Keratinocyte (primary cell): ENCODE results near the gene PSMB5. TPM values are rescaled to one million over a fixed set of nuclear protein-coding genes. Genes with fewer than 3 reads are reported as not detected.

Experiments used
- DNase-seq: peaks from one replicate; pipeline ENCODE4 v3.0.0-alpha.2; 2011; ENCODE audit warnings: low read depth, missing footprints, low spot score
- FAIRE-seq: peaks from 2 replicates; lab custom pipeline; 2011; peaks lifted over from hg19 to GRCh38; lab: Jason Lieb, UNC
- H2AFZ ChIP-seq: 2 replicates; pipeline ENCODE4 v1.6.0; 2012; ENCODE audit warnings: low read length, control low read depth, inconsistent platforms; ENCODE audit not compliant: control insufficient read depth
- H3K27ac ChIP-seq: 2 replicates; pipeline ENCODE4 v1.5.1; 2011; ENCODE audit warnings: low read length; ENCODE audit not compliant: control insufficient read depth, insufficient read depth
- H3K27me3 ChIP-seq: 3 replicates; pipeline ENCODE4 v1.6.0; 2011; ENCODE audit warnings: low read length; ENCODE audit not compliant: control insufficient read depth, insufficient read depth; ENCODE audit errors: extremely low read depth
- H3K36me3 ChIP-seq, 2 experiments: 2 replicates in 1 of 2; 3 replicates in 1 of 2; pipeline ENCODE4 v1.5.1; 2011; ENCODE audit warnings: low read length in 2 of 2, mild to moderate bottlenecking in 1 of 2; ENCODE audit not compliant: control insufficient read depth in 2 of 2, insufficient read depth in 2 of 2; ENCODE audit errors: extremely low read depth in 1 of 2
- H3K4me1 ChIP-seq: 3 replicates; pipeline ENCODE4 v1.5.1; 2011; ENCODE audit warnings: low read length; ENCODE audit not compliant: control insufficient read depth, insufficient read depth; ENCODE audit errors: extremely low read depth
- H3K4me2 ChIP-seq: 3 replicates; pipeline ENCODE4 v1.6.0; 2011; ENCODE audit warnings: low read depth, low read length; ENCODE audit not compliant: control insufficient read depth, insufficient read depth; ENCODE audit errors: extremely low read depth
- H3K4me3 ChIP-seq, 3 experiments: fragments of 200-600 bp in 1 of 3; sonication (generic) in 1 of 3; 2 replicates in 2 of 3; 3 replicates in 1 of 3; pipeline ENCODE4 v1.5.1; 2011 to 2016; ENCODE audit warnings: low read length in 3 of 3, mild to moderate bottlenecking in 3 of 3, control low read depth in 2 of 3, inconsistent platforms in 1 of 3, low read depth in 1 of 3, mixed read lengths in 1 of 3, mixed run types in 1 of 3, moderate library complexity in 1 of 3; ENCODE audit not compliant: control insufficient read depth in 2 of 3, insufficient read depth in 2 of 3; ENCODE audit errors: extremely low read depth in 1 of 3
- H3K79me2 ChIP-seq: 2 replicates; pipeline ENCODE4 v1.6.0; 2012; ENCODE audit warnings: low read length; ENCODE audit not compliant: control insufficient read depth, insufficient read depth
- H3K9ac ChIP-seq: 3 replicates; pipeline ENCODE4 v1.6.0; 2011; ENCODE audit warnings: low read length; ENCODE audit not compliant: control insufficient read depth, insufficient read depth; ENCODE audit errors: extremely low read depth
- H3K9me1 ChIP-seq: 3 replicates; pipeline ENCODE4 v1.6.0; 2011; ENCODE audit warnings: low read length; ENCODE audit not compliant: control insufficient read depth, insufficient read depth; ENCODE audit errors: extremely low read depth
- H3K9me3 ChIP-seq: 2 replicates; pipeline ENCODE4 v1.5.1; 2012; ENCODE audit warnings: low read depth, low read length; ENCODE audit not compliant: control insufficient read depth
- H4K20me1 ChIP-seq: 3 replicates; pipeline ENCODE4 v1.6.0; 2011; ENCODE audit warnings: low read length; ENCODE audit not compliant: control insufficient read depth, insufficient read depth; ENCODE audit errors: extremely low read depth
- EZH2 ChIP-seq: IDR thresholded peaks from one replicate; pipeline ENCODE4 v1.6.1; 2012; ENCODE audit warnings: inconsistent platforms, mild to moderate bottlenecking, low read length, moderate library complexity
- dilution Hi-C: fragments of 300-500 bp; cut with MboI; formaldehyde crosslinking; loops from one replicate; pipeline ENCODE4 v1.7.0; 2020; ENCODE audit warnings: low sequenced_read_pairs; ENCODE audit not compliant: extremely low pct_ligation_motif_present
- polyA plus RNA-seq, 5 experiments: library from polyadenylated mRNA; depleted of rRNA in 3 of 5; stranded (reverse) in 3 of 5; stranded (forward) in 1 of 5; unstranded in 1 of 5; fragments of >200 nt; gene quantifications; 1 replicate in 1 of 5; 2 replicates in 3 of 5; 3 replicates in 1 of 5; pipeline versions ENCODE4 v1.2.1 to v1.2.3, GENCODE V29; 2011 to 2012; ENCODE audit warnings: missing spikeins in 2 of 5, low read depth in 1 of 5, low replicate concordance in 1 of 5
- TF ChIP-seq, protein P1 (sequence below), 3 experiments: IDR thresholded peaks in 1 of 3; conservative IDR thresholded peaks in 1 of 3; optimal IDR thresholded peaks in 1 of 3; 2 replicates in 2 of 3; 3 replicates in 1 of 3; pipeline versions ENCODE3 to v1.5.1; 2011; ENCODE audit warnings: low read length in 3 of 3, mild to moderate bottlenecking in 3 of 3, moderate library complexity in 2 of 3, control low read depth in 1 of 3, inconsistent platforms in 1 of 3; ENCODE audit not compliant: insufficient read depth in 2 of 3; ENCODE audit errors: extremely low read depth in 1 of 3

The PSMB5 gene
- polyA plus RNA-seq, 1 donor (not counting 4 experiments of a cell fraction or from before 2014, with no cell fraction given) = 285 TPM

DNA sequence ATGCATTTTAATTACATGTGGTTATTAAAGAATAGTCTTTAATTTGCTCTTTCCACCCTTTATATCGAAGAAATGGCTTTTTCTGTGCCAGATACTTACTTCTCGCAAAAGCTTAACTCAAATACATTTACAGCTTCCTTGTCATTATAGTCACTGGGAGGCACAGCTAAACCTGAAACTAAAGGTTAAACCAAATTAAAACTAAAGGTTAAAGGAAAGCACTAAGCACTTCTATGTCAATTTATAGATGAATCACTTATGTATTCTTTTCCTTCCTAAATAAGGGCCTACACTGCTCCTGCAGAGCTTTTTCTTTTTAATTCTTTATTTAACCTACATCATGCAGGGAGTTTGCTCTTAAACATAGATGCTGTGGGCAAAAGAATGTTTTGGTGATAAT is 33.8 kb downstream of the PSMB5 start:
- no peak for DNase-seq
- no peak for TF ChIP-seq EZH2
- TF ChIP-seq, protein P1, sequence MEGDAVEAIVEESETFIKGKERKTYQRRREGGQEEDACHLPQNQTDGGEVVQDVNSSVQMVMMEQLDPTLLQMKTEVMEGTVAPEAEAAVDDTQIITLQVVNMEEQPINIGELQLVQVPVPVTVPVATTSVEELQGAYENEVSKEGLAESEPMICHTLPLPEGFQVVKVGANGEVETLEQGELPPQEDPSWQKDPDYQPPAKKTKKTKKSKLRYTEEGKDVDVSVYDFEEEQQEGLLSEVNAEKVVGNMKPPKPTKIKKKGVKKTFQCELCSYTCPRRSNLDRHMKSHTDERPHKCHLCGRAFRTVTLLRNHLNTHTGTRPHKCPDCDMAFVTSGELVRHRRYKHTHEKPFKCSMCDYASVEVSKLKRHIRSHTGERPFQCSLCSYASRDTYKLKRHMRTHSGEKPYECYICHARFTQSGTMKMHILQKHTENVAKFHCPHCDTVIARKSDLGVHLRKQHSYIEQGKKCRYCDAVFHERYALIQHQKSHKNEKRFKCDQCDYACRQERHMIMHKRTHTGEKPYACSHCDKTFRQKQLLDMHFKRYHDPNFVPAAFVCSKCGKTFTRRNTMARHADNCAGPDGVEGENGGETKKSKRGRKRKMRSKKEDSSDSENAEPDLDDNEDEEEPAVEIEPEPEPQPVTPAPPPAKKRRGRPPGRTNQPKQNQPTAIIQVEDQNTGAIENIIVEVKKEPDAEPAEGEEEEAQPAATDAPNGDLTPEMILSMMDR (optimal IDR thresholded peaks at IDR 0.05 in 1 of 3, IDR thresholded peaks at IDR 0.05 in 1 of 3, conservative IDR thresholded peaks at IDR 0.05 in 1 of 3; ENCODE audit: extremely low read depth in 1 of 3, insufficient read depth in 2 of 3, low read length in 3 of 3) = no peak
- FAIRE-seq = no peak

GRCh38 chr14:22998329-22999012 is 36.2 kb downstream of the PSMB5 start:
- Histone ChIP-seq H3K4me2 (no peak overlapping the region), H3K9me1 (no peaks in the 10 kb centered on the region), H4K20me1 (no peaks in the 10 kb centered on the region), H3K36me3 (peaks cover 3 to 4% of the 10 kb centered on the region in 2 experiments), H3K4me1 (peaks cover 6% of the 10 kb centered on the region), H3K27ac (no peak overlapping the region), H3K9ac (no peak overlapping the region), H3K9me3 (no peaks in the 10 kb centered on the region), H3K79me2 (no peaks in the 10 kb centered on the region), H3K27me3 (no peaks in the 10 kb centered on the region), H3K4me3 (no peak overlapping the region), H2AFZ (no peak overlapping the region)
- dilution Hi-C loops = no loop called here
- no peak for TF ChIP-seq EZH2
- TF ChIP-seq, protein P1 (optimal IDR thresholded peaks at IDR 0.05 in 1 of 3, IDR thresholded peaks at IDR 0.05 in 1 of 3, conservative IDR thresholded peaks at IDR 0.05 in 1 of 3; ENCODE audit: extremely low read depth in 1 of 3, insufficient read depth in 2 of 3, low read length in 3 of 3) = no peak
- FAIRE-seq (no peak), DNase-seq (no peak)

More for the DNA sequence above, 33.8 kb downstream of the PSMB5 start:
- Histone ChIP-seq H3K36me3 (peaks cover 0 to 2% of the 10 kb centered on the region in 2 experiments), H3K9ac (no peak overlapping the region), H2AFZ (no peak overlapping the region), H4K20me1 (no peaks in the 10 kb centered on the region), H3K4me3 (no peak overlapping the region), H3K4me1 (no peaks in the 10 kb centered on the region), H3K9me1 (no peaks in the 10 kb centered on the region), H3K27ac (no peak overlapping the region), H3K9me3 (no peaks in the 10 kb centered on the region), H3K27me3 (no peaks in the 10 kb centered on the region), H3K4me2 (no peak overlapping the region), H3K79me2 (no peaks in the 10 kb centered on the region)
- dilution Hi-C loops = no loop called here
